SK-N-MC (cell line): ENCODE measurements around the gene PSMD13.
A peak's percentile ranks its signal among the peaks of the same experiment; 100 is the strongest.
"Not testable (repeated sequence)": the region's sequence is repeated elsewhere in the genome, so short reads cannot be mapped to it uniquely, and the experiment has no call there.

Experiments used
- DNase-seq: peaks from one replicate; pipeline ENCODE4 v3.0.0-alpha.2; 2011; ENCODE audit warnings: low read depth, low spot score
- H3K27ac ChIP-seq: fragments of 200-600 bp; sonication (generic); 2 replicates; pipeline ENCODE4 v1.5.1; 2016; ENCODE audit warnings: mixed run types
- H3K36me3 ChIP-seq: fragments of 200-600 bp; sonication (generic); 2 replicates; pipeline ENCODE4 v1.6.1; 2017; ENCODE audit warnings: antibody characterized with exemption, low read length, mixed read lengths; ENCODE audit not compliant: insufficient read depth
- H3K4me3 ChIP-seq: fragments of 200-600 bp; sonication (generic); 2 replicates; pipeline ENCODE4 v1.5.1; 2016
- H3K9ac ChIP-seq: fragments of 200-600 bp; sonication (generic); 2 replicates; pipeline ENCODE4 v1.8.0; 2017; ENCODE audit warnings: mixed run types, mixed read lengths; ENCODE audit not compliant: insufficient read length
- H3K9me3 ChIP-seq: fragments of 200-600 bp; sonication (generic); 2 replicates; pipeline ENCODE4 v1.6.1; 2017; ENCODE audit warnings: low read depth, mild to moderate bottlenecking, antibody characterized with exemption, low read length, moderate library complexity, mixed read lengths
- EZH2 ChIP-seq: fragments of 200-600 bp; sonication (generic); IDR thresholded peaks from one replicate; pipeline ENCODE4 v1.6.1; 2017; ENCODE audit warnings: antibody characterized with exemption
- FOXP2 ChIP-seq: optimal IDR thresholded peaks from 2 replicates; pipeline ENCODE3; 2011; ENCODE audit warnings: mild to moderate bottlenecking, moderate library complexity; ENCODE audit not compliant: insufficient read depth; ENCODE audit errors: extremely low read length, control extremely low read depth
- POLR2AphosphoS5 ChIP-seq: IDR thresholded peaks from 2 replicates; pipeline ENCODE4 v1.6.1; 2012; ENCODE audit warnings: mild to moderate bottlenecking, low read depth, low read length, borderline replicate concordance

Gene PSMD13

DNA sequence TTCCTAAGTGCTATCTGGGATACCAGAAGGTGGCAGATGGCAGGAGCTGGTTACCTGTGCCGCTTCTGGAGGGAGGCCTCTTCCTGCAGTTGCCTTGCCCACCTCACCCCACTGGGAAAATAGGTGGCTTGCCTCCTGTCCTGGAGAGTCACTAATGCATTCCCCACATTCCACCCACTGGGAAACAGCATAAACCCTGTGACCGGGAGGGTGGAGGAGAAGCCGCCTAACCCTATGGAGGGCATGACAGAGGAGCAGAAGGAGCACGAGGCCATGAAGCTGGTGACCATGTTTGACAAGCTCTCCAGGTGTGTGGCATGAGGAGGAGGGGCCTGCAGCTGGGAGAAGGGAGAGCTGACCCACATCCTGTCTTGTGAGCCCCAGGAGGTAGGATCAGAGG is 23.7 kb upstream of the PSMD13 start:
- TF ChIP-seq FOXP2 (no peak), POLR2AphosphoS5 (no peak), EZH2 (no peak)
- Histone ChIP-seq H3K27ac (no peak overlapping the region), H3K9me3 (no peaks in the 10 kb centered on the region), H3K4me3 (no peak overlapping the region), H3K9ac (no peak overlapping the region), H3K36me3 (peaks cover 51% of the 10 kb centered on the region)
- DNase-seq = no peak

DNA sequence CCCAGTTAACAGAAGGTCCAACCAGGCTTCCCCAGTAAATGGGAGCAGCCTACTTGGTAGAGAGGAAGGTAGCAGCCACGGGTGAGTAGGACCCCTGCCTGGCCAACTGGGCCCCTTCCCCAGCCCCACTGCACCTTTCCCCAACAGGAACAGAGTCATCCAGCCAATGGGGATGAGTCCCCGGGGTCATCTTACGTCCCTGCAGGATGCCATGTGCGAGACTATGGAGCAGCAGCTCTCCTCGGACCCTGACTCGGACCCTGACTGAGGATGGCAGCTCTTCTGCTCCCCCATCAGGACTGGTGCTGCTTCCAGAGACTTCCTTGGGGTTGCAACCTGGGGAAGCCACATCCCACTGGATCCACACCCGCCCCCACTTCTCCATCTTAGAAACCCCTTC is 22.7 kb upstream of the PSMD13 start:
- no peak for DNase-seq
- H3K27ac ChIP-seq = no peak overlapping the region
- peaks cover 51% of the 10 kb centered on the region for H3K36me3 ChIP-seq
- no peaks in the 10 kb centered on the region for H3K9me3 ChIP-seq
- H3K9ac ChIP-seq = no peak overlapping the region
- no peak for TF ChIP-seq POLR2AphosphoS5
- no peak for TF ChIP-seq FOXP2
- no peak for TF ChIP-seq EZH2
- H3K4me3 ChIP-seq = no peak overlapping the region

DNA sequence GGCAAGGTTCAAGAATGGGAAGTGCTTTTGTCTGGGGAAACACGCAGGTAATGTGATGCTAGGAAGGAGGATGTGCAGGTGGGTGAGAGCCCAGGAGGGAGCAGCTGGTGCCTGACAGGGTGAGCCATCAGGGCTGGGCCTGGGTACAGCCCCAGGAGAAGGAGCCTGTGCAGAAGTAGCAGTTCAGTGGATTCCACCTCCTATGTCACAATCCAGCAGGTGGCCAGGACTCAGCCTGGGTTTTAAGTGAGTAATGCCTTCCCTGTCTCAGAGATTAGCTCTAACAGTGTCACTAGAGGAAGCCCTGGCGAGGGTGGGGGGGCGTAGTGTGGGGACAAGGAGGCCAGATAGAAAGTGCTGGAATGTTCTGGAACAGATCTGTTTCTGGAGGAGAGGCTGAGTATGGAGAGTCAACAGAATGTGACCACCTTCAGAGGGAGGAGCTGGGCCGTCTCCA is 21.2 kb upstream of the PSMD13 start:
- Histone ChIP-seq H3K4me3 (no peak overlapping the region), H3K36me3 (peaks cover 40% of the 10 kb centered on the region), H3K9ac (no peak overlapping the region), H3K27ac (no peak overlapping the region), H3K9me3 (no peaks in the 10 kb centered on the region)
- no peak for TF ChIP-seq EZH2
- TF ChIP-seq FOXP2 = no peak
- no peak for TF ChIP-seq POLR2AphosphoS5
- DNase-seq = no peak

DNA sequence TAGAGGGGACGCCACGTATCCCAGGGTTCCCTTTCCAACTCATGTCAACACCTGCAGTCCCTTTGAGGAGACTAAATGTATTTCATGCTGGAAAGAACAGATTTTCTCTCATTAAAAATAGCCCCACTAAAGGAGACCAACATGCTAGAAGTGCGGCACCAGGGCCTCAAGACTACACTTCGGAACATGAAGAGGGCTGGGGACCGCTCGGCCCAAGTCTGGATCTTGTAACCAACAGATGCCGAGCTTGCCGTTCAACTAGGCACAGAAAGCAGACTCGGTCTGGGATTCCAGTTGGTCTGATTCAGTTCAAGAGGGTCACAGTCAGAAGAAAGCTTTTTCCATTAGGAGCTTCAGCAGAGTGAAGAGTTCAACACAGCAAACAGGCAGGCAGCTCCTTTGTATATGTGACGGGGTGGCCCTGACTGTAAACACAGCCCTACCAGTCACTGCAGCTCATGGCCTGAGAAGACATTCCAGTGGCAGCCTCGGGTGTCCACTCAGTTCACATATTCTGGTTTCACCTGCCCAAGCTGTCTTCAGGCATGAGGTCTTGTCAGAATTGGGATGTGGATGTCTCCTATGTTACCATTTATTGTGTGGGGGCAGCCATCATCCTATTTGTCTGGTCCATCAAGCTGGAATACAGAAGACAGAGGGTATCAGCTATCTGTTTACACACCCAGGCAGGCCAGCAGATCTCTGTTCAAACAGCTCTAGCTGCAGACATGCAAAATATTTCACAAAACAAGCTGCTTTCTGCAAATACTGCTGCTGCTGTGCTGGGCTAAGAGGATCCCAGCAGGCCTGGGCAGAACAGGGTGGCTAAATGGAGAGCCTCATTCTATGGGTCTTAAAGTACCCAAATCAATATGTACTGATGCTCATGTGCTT is 20.4 kb upstream of the PSMD13 start:
- peaks cover 33% of the 10 kb centered on the region for H3K36me3 ChIP-seq
- no peak overlapping the region for H3K9ac ChIP-seq
- TF ChIP-seq EZH2 = no peak
- TF ChIP-seq POLR2AphosphoS5 = no peak
- TF ChIP-seq FOXP2 = no peak
- peak overlapping the region; percentile 39; the same call in 1 of the 2 replicates for H3K27ac ChIP-seq
- DNase-seq = no peak
- no peak overlapping the region for H3K4me3 ChIP-seq
- H3K9me3 ChIP-seq = no peaks in the 10 kb centered on the region

DNA sequence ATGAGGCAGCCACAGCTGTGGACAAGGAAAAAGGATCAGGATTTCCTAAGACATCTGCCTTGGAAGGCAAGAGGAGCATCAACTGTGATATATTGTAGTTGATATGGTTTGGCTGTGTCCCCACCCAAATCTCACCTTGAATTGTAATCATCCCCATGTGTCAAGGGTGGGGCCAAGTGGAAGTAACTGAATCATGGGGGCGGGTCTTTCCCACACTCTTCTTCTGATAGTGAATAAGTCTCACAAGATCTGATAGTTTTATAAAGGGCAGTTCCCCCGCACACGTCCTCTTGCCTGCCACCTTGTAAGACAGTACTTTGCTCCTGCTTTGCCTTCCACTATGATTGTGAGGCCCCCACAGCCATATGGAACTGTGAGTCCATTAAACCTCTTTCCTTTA is 19.1 kb upstream of the PSMD13 start:
- Histone ChIP-seq H3K36me3 (peaks cover 20% of the 10 kb centered on the region), H3K9ac (no peak overlapping the region), H3K4me3 (no peak overlapping the region), H3K9me3 (no peaks in the 10 kb centered on the region), H3K27ac (no peak overlapping the region)
- DNase-seq = no peak
- no peak for TF ChIP-seq FOXP2
- no peak for TF ChIP-seq EZH2
- no peak for TF ChIP-seq POLR2AphosphoS5

DNA sequence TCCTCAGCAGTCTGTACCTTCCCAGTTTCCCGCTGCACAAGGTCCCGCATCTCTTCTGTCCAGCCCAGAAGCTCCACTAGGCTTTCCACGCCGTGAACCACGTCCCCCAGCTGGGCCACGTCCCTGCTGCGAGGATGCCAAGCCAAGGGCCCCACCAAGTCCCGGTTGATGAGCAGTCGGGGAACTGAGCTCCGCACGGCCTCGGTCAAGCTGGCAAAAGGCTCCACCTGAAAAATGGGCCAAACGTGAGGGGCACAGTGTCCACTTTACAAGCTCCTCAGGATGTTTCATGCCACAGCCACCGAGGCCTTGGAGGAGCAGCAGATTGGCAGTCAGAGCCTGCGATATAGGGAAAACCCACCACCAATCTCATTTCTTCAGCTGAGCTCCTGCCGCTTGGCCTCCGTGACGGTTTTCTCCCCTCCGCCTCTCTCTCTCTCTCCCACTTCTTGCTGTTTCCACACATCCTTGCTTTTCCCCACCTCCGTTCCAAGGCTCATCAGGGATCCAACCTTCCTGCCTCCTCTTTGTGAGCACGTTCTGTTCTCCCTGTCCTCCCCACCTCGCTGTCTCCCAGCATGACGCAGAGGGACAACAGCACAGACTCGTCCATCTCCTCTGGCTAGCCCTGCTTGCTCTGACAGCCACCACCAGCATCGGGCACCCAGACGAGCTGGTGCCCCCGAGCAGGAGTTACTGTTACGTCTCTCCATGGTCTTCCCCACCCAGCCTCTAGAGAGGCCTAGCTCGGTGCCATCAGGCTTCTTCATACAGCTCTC is 17.8 kb upstream of the PSMD13 start:
- no peak for TF ChIP-seq POLR2AphosphoS5
- no peak for TF ChIP-seq FOXP2
- no peak for TF ChIP-seq EZH2
- Histone ChIP-seq H3K9ac (no peak overlapping the region), H3K9me3 (no peaks in the 10 kb centered on the region), H3K27ac (no peak overlapping the region), H3K36me3 (peaks cover 10% of the 10 kb centered on the region; the same call in 1 of the 2 replicates), H3K4me3 (no peak overlapping the region)
- DNase-seq = no peak

DNA sequence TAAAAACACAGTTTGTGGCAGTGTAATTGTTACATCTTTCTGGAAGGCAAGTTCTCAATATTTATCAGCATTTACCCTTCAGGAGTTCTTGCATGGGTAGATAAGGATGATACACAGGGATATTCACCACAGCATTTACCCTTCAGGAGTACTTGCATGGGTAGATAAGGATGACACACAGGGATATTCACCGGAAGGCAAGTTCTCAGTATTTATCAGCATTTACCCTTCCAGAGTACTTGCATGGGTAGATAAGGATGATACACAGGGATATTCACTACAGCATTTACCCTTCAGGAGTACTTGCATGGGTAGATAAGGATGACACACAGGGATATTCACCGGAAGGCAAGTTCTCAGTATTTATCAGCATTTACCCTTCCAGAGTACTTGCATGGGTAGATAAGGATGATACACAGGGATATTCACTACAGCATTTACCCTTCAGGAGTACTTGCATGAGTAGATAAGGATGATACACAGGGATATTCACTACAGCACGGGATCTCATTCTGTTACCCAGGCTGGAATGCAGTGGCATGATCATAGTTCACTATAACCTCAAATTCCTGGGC is 16.0 kb upstream of the PSMD13 start:
- DNase-seq, H3K36me3 ChIP-seq, H3K9ac ChIP-seq, H3K4me3 ChIP-seq, H3K27ac ChIP-seq, H3K9me3 ChIP-seq: not testable (repeated sequence)

DNA sequence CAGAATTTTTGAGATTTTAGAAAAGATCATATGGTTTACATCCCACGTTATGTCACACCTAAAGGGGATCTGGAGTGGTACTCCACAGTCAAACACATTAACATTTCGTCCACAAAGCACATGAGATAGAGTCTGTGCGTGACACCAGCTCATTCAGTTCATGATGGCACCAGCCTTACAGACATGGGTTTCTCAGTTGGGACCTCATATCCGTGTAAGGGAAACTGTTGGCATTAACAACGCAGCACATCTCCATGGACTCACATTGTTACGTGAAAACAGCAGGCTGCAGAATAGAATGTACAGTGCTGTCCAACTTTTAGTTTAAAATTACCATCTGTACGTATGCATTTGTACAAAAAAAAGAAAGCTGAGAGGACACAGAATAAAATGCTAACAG is 15.2 kb upstream of the PSMD13 start:
- Histone ChIP-seq H3K9me3 (no peaks in the 10 kb centered on the region), H3K36me3 (no peaks in the 10 kb centered on the region), H3K9ac (no peak overlapping the region), H3K4me3 (no peak overlapping the region), H3K27ac (no peak overlapping the region)
- no peak for DNase-seq
- TF ChIP-seq FOXP2 (no peak), POLR2AphosphoS5 (no peak), EZH2 (no peak)
